Sciatic nerve (tissue), 2 donors: Measurements from ENCODE around the gene ZFAND3. TPM values are rescaled to one million over a fixed set of nuclear protein-coding genes. Genes with fewer than 3 reads are reported as not detected.
"Not testable (repeated sequence)": the region's sequence is repeated elsewhere in the genome, so short reads cannot be mapped to it uniquely, and the experiment has no call there.

Experiments
- ATAC-seq: fragments of 200-7000 bp; cut with Tn5 transposase; one replicate; pipeline ENCODE4 v1.9.1; 2020; ENCODE audit warnings: mild to moderate bottlenecking, moderate library complexity
- DNase-seq: peaks from one replicate; pipeline ENCODE4 v3.0.0-alpha.2; 2020; ENCODE audit warnings: low spot score
- intact Hi-C: fragments of 100-400 bp; cut with DNase I; formaldehyde crosslinking; loops from one replicate; pipeline ENCODE4 v1.14.2; 2022
- total RNA-seq: library from RNA; stranded (reverse); fragmentation: NEBNext Ultra II Directional; extraction: Animal tissue kit (Norgen Biotek cat#: 25700); gene quantifications from one replicate; pipeline ENCODE4 v1.2.1, GENCODE V29; 2021
- donor health status: DM: no; HTN: no; CAD: no.
- donor health status: DM: no; HTN: no; CAD: no.

The ZFAND3 gene
- total RNA-seq, 1 donor from 2014 or later, result 58.9 TPM

DNA sequence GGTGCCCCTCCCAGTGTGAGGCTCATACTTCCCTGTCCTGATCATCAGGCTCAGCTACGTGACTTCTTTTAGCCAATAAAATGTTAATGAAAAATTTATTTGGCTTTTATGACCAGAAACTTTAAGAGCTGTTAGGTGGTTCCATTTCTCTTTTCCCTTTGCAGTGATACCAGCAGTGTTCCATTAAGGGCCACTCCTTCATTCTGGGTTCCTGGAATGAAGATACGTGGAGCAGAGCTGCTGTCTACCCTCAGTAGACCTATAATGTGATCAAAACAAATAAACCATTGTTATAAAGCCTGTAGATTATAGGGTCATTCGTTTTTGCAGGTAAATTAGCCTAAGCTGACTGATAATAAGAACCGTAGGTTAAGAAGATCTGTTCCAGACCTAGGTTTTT, 228.0 kb downstream of the ZFAND3 start:
- no peak for DNase-seq
- intact Hi-C loops, result no loop called here

DNA sequence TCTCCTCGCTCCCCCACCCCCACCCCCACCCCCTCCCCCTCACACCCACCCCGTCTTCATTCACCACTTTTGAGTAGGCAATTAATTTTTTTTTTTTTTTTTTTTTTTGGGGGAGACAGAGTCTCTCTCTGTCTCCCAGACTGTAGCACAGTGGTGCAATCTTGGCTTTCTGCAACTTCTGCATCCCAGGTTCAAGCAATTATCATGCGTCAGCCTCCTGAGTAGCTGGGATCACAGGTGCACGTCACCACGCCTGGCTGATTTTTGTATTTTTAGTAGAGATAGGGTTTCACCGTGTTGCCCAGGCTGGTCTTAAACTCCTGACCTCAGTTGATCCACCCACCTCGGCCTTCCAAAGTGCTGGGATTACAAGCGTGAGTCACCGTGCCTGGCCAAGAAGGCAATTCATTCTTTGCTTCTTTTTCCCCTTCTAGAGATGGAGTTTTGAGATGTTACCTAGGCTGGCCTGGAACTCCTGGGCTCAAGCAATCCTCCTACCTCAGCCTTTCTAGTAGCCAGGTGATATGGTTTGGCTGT, 230.4 kb downstream of the ZFAND3 start:
- ATAC-seq, DNase-seq, intact Hi-C loops: not testable (repeated sequence)

More for the DNA sequence above, 228.0 kb downstream of the ZFAND3 start:
- no peak for ATAC-seq

DNA sequence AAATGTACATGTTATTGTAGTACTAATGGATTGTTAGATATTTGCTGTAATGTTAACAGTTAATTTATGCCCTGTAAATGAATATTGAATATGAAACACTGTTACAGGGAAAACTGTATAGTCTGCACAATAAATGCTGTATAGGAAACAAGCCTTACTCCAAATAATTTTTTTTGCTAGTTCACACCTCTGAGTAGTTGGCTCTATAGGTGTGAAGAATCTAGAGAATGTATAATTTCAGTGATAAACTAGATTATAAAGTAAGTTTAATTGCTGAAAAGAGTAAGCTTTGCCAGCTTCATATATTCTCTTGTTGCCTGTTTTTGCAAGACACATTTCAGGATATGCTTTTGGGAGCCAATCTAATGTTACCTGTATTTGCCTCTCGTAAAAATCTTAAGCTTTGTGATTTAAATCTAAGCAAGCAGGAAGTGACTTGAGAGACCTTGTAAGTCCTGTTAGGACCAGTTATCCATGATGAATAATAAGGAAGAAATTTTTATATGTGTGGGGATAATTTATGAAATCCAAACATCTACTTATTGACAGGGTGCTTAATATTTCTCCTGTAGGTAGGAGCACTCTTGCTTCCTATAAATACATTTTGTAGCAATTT, 232.4 kb downstream of the ZFAND3 start:
- intact Hi-C loops, result no loop called here
- no peak for DNase-seq
- ATAC-seq, result no peak

DNA sequence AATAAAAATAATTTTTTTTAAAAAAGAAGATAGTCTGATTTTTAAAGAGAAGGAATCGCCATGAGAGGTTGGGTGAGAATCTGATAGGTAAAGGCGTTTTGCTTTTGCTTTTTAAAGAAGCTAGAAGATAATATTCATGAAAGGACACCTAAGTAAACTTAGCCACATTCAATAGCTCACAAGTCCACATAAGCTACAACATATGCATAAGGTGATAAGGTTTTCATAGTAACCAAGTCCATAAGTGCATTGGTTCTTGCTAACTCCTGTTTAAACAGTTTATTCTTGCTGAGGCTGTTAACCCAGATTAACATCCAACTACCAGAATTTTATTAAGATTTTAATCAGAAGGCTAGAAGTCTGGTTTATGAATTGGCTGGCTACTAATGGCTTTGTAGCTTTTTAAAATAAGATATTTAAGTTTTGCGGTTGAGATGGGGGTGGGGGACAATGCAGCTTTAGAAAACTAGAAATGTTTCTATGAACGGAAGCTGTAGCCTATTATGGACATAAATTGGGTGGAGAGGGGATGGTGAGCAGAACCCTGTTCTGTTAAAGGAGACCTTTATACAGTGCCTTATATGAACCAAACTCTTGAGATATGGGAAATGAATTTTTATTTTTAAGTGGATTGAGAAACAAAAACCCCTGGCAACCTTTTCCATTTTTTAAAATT, 235.1 kb downstream of the ZFAND3 start:
- DNase-seq (no peak), ATAC-seq (no peak)
- intact Hi-C loops, result no loop called here

DNA sequence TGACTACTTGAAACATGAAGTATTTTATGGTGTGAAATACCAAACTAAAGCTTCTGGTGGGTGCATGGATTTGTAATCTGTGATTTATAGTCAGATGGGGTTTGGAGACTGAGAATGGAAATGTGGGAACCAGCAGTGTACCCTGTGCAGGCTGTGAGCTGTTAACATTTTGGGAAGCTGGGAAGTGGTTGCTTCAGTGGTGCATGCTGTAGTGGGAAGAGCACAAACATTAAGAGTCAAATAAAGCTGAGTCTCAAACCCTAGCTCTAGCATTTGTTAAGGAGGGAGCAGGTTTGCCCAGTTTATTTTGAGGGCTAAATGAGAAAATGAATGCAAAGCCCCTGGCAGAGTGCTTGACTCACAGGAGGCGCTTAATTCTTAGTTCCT, 235.7 kb downstream of the ZFAND3 start:
- intact Hi-C loops, result no loop called here
- no peak for DNase-seq
- no peak for ATAC-seq

DNA sequence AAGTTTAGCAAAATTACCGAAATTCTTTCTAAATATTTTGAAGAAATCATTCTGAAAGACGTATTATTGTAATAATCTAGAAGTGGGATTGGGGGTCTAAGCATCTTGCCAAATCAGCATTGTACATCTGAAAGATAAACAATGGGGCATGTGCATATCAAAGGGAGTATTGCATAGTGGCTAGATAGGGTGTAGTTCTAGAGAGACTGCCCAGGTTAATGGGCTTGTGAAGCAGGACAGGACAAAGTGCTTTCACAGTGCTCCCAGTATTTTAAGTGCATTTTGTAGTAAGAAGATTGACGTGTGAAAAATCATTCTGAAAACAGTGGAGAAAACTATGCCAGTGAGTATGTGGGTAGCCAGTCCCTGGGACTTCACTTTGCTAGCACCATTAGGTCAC, 236.8 kb downstream of the ZFAND3 start:
- intact Hi-C loops, result no loop called here
- DNase-seq, result no peak

DNA sequence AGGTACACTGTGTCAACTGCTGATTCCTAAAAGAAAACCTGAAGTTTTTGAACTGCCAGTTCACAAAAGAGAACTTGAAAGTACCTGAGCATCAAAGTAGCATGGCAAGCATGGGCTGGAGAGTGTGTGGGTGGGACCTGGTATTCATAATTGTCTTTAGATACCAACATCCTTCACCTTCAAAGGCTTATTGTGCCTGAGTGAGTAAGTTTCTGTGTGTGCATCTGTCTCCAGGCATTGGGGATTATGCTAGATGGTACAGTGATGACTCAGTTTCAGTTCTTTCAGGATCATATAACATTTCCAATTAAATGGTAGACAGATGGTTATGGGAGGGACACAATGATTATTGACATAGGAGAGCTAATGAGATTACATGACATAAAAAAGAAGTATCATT, 238.5 kb downstream of the ZFAND3 start:
- DNase-seq (no peak), ATAC-seq (no peak)
- intact Hi-C loops, result no loop called here

More for the DNA sequence above, 236.8 kb downstream of the ZFAND3 start:
- no peak for ATAC-seq

DNA sequence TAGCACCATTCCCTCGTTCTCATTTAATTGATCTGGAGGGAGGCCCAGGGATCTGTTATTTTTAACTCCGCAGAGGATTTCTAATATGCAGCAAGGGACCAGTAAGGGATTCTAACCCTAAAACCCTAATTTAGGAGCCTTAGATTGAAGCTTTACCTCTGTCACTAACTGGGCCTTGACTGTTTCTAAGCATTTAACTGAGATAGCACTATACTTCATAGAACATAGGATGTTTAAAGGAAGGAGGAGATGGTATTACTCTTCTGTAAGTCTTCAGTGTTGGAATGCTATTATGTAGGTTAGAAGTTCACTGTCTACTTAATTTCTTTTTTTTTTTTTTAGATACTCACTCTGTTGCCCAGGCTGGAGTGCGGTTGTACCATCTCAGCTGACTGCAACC, 242.5 kb downstream of the ZFAND3 start:
- intact Hi-C loops, result no loop called here
- no peak for ATAC-seq
- no peak for DNase-seq

DNA sequence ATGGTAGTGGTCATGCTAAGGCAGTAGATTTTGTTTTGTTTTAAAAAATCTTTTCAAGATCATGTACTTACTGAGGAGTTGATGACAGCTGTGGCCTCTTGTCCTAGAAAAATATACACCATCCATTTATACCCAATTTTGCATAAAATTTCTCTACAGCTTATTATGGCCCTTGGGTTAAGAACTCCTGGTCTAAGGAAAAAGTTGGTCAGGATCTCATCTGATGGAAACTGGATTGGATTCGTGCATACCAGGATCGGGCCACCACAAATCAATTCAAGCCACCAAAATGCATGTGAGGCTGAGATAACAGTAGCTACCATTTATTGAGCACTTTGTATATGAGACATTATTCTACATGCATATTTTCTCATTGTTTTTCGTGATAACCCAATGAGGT, 244.4 kb downstream of the ZFAND3 start:
- no peak for DNase-seq
- intact Hi-C loops, result no loop called here
- no peak for ATAC-seq

DNA sequence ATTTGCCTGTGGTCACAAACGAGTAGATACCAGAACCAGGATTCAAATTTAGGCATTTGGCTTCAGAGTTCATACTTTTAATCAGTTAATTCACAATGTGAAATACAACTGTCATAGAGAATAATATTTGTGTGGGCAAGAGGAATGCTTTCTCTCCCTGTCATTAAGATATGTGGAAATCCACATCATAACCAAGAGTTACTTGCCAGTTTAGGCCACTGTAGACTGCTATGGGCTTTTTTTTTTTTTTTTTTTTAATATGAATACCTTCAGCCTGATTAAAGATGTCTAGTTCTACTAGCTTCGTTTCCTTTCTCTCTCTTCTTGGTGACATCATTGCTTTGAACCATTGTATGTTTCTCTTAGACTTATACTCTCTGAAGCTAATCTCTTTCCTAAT, 244.9 kb downstream of the ZFAND3 start:
- no peak for DNase-seq
- intact Hi-C loops, result no loop called here
- ATAC-seq, result no peak

DNA sequence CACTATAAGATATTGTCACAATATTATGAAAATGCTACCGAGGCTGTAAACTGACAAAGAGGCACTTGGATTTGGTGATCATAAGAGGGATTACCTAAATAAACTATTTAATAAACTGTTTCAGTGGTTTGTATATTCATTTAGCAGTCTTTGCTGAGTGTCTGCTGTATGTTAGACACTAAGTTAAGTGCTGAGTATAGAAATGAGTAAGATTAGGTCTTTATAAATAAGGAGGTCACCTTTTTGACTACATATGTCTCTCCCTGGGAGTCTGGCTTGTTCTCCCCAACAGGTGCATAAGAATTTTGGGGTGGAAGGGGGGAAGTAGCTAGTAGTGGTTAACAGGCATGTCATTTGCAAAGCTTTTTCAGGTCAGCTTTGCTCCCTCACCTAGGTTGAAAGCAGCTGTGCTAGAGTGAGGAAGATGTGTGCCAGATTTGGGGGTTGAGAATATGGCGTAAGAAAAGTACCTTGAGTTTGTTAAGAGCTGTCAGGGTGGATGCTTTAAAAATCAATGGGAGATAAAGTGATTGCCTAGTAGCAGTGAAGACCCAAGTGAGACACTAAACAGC, 246.3 kb downstream of the ZFAND3 start:
- no peak for DNase-seq
- ATAC-seq, result no peak
- intact Hi-C loops, result no loop called here

DNA sequence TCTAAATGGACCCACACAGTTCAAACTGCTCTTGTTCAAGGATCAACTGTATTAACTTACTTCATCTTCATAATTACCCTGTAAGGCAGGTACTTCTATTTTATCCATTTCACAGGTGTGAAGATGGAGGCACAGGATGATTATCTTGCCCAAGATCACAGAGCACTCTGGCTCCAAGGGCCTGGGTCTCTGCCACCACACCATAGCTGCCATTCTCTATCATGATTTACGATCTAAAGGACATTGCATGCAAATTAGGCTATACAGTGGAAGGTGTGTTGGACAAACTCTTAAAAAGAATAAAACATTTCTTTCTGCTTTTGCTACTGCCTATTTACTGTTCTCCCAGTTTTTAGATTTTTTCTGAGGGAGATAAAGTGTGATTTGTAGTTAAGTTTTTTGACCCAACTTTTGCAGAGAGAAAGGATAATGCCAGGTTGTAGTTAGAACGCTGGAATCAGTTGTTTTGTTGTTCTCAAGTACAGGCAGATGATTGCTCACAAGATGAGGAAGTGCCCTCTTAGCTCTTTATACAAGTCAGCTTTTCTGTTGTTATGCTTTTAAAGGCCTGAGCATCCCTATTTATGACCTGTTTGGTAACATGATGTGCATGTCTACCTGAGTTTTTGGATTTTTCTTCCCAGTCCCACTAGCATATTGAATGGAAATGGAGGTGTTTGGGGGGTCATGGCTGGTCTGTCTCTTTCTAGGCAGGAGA, 247.9 kb downstream of the ZFAND3 start:
- intact Hi-C loops, result no loop called here
- DNase-seq (no peak), ATAC-seq (no peak)

DNA sequence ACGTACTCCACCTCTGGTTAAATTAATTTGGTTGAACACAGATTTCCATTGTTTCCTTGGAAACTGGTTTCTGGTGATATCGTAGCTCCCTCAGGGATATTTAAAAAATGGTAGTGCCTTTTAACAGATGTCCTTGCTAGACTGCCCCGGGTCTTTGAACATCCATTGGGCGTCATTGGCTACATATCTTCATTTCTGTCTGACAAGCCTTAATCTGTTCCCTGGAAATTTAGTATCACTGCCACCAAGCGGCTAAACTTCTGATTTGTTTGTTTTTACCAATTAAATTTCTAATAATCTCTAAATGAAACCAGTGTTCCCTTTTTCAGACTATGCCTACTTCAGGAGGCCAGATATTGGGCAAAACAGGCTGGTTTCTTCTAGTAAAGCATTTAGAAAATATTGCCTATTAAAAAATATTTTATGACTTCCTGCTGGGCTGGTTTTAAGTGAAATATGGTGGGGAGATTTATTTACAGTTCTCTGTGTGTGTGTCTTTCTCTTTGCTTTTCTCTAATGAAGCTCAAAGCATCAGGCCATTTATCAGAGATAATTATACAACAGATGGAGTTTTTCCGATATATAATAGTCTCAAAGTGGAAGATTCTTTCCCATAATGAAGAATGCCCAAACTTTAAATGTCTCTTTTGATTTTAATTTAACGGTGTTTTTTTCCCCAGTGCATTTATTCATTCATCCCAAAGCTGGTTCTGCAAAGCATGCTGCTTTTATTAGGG, 249.5 kb downstream of the ZFAND3 start:
- intact Hi-C loops, result no loop called here
- DNase-seq, result no peak
- no peak for ATAC-seq

DNA sequence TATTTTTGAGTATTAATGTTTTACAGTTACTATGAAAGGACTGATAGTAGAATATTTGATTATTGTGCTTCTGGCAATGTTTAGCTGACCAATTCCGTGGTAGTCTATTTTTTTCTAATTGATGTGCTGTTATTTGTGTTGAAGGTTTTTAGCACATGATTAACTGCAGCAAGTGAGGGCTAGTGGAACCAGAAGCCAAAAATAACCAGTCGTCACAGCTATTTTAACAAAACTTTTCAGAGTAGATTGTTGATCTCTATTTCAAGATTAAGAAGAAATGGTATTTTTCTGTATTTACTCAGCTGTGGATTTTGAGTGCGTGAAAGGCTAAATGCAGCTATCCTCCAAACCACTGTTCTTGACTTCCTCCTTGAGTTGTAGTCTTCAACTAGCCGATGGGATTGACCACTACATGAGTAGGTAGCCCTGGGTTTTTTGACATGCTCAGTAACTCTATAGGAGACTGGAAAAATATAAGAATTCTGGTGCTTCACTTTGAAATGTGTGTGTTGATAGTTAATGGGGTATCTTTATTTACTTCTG, 258.0 kb downstream of the ZFAND3 start:
- ATAC-seq, result no peak
- intact Hi-C loops, result no loop called here
- DNase-seq, result no peak

DNA sequence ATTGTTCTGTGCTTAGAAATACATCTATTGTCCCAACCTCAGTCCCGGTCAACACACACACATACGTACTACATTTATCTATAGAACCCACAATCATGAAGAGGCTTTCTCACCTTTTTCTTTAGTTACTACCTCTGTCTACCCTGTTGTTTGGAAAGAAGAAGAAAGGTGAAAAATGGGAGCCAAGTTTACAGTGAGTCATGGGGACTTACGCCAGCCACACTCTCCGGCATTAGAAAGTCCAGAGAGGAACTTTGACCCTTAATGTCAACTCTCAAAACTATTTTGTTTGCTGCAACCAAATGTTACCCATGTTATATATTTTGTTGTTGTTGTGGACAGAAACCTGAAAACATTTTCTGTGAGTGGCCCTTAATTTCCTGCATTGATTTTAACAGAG, 259.1 kb downstream of the ZFAND3 start:
- DNase-seq (no peak), ATAC-seq (no peak)
- intact Hi-C loops, result no loop called here

DNA sequence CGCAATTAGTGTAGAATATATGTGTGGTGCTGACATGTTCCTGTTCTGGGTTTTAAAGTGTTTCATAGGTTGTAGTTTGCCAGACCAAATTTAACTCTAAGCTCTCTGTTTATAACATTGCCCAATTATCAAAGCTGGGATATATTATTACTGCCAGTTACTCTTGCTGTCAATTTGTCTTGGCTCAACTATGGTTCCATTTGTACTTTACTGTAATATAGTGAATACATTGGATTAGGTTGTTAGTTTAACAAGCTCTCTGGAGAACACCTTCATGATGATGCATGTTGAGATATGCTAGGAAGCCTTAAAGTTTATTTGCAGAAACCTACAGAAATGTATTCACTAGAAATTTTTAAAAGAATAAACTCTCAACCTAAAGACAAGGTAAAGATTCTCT, 259.6 kb downstream of the ZFAND3 start:
- ATAC-seq, result no peak
- intact Hi-C loops, result no loop called here
- DNase-seq, result no peak

DNA sequence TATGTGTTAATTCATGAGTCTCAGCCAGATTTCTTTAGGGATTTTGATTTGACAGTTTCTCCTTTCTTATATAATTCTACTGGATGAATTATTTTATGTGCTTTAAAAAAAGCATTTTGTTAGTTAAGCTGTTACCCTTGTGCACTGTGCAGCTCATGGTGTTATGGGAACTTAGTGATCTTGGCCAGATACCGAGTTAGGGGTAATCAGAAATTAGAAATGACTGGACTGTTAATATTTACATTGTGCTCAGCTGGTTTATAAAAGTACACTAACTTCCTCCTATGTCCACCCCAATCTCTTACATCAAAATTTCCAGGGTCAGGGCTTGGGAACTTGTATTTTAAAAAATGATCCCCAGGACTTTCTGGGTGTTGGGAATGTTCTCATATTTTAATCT, 260.0 kb downstream of the ZFAND3 start:
- ATAC-seq (no peak), DNase-seq (no peak)
- intact Hi-C loops, result no loop called here

DNA sequence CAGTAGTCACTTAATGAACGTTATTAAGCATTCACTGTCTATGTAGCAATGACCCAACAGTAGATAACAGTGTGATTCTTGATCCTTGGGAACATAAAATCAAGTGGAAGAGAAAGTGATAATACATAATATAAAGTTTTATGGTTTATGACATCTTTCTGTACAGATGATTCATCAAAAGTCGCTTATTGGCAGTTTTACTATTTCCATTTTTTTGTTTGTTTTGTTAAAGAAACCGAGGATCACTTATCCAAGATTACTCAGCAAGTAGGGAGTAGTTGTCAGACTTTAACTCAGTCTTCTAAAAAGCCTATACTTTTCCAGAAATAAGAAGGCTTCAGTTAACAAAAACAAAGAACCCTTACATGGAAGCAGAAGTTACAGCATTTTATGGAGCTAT, 260.8 kb downstream of the ZFAND3 start:
- intact Hi-C loops, result no loop called here
- no peak for DNase-seq
- ATAC-seq, result no peak

DNA sequence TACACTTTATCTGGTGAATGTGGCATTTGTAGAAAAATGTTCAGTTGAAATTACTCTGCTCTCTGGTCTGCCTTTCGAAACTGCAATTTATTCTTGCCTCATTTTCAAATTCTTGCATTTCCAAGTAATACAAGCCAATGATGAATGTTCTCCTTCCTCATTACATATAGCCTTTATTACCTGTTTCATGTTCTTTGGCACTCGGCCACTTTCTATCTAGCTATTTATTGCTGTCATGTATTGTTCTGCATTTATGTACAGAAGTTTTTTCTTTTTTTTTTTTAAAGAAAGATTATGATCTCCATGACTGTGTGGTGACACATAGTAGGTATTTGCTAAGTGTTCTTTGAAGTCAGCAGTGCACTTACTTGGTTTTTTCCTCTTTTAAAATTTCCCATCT, 261.4 kb downstream of the ZFAND3 start:
- DNase-seq (no peak), ATAC-seq (no peak)
- intact Hi-C loops, result no loop called here
